D721Med (cell line): ENCODE data around the gene HS3ST6.
"Not testable (repeated sequence)": the region's sequence is repeated elsewhere in the genome, so short reads cannot be mapped to it uniquely, and the experiment has no call there.

Experiments used
- DNase-seq: peaks from one replicate; pipeline ENCODE4 v3.0.0; 2011; ENCODE audit warnings: low spot score; ENCODE audit not compliant: insufficient read length
- FAIRE-seq: peaks from 2 replicates; lab custom pipeline; 2011; peaks lifted over from hg19 to GRCh38; lab: Jason Lieb, UNC
- TF ChIP-seq, protein P1 (sequence below): IDR thresholded peaks from 2 replicates; pipeline ENCODE4 v1.5.1; 2012; ENCODE audit warnings: mild to moderate bottlenecking, control low read depth; ENCODE audit not compliant: insufficient read depth; ENCODE audit errors: missing control alignments

HS3ST6 gene

DNA sequence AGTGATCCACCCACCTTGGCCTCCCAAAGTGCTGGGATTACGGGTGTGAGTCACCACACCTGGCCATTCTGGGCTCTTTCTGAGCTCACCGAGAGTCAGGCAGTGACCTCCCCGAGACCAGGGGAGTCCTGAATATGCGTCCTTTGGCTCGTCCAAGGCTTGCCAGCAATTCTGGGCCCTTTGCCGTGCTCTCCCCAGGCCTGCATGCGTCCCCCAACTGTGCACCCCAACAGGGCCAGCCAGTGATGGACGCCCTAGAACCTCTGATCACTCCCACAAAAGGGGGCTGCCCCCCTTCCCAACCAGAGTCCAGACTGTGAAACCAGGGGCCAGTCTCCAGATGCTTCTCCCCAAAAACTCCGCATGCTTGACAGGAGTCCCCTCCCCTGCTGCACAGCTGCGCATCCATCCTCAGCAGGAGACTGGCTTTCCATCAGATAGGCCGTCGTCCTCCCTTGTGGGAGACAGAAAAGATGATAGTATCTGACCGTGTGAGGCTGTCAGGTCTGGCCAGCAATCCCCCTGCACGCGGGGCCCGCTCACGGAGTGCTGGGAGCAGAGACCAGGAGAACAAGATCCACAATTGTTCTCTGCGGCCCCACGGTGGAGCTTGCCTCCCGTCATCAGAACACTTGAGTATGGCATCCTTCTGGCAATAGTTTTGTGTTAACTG lies 15.5 kb downstream of the HS3ST6 start:
- DNase-seq (no peak), FAIRE-seq (no peak)
- TF ChIP-seq, protein P1, sequence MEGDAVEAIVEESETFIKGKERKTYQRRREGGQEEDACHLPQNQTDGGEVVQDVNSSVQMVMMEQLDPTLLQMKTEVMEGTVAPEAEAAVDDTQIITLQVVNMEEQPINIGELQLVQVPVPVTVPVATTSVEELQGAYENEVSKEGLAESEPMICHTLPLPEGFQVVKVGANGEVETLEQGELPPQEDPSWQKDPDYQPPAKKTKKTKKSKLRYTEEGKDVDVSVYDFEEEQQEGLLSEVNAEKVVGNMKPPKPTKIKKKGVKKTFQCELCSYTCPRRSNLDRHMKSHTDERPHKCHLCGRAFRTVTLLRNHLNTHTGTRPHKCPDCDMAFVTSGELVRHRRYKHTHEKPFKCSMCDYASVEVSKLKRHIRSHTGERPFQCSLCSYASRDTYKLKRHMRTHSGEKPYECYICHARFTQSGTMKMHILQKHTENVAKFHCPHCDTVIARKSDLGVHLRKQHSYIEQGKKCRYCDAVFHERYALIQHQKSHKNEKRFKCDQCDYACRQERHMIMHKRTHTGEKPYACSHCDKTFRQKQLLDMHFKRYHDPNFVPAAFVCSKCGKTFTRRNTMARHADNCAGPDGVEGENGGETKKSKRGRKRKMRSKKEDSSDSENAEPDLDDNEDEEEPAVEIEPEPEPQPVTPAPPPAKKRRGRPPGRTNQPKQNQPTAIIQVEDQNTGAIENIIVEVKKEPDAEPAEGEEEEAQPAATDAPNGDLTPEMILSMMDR: no peak

DNA sequence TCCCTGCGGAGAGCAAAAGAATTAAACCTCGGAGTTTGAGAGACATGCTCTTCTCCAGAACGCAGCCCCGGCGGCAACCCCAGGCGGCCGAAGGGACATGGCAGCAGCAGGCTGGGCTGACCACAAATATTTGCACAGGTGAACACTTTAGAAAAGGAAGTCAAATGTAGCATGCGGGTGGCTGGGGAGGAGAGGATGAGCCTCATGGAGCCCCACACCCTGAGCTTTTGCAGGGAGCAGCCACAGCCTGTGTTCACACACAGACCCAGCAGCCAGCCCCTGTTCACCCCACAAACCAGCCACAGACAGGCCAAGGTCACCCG lies 17.8 kb downstream of the HS3ST6 start:
- no peak for FAIRE-seq
- no peak for DNase-seq
- TF ChIP-seq, protein P1: no peak

DNA sequence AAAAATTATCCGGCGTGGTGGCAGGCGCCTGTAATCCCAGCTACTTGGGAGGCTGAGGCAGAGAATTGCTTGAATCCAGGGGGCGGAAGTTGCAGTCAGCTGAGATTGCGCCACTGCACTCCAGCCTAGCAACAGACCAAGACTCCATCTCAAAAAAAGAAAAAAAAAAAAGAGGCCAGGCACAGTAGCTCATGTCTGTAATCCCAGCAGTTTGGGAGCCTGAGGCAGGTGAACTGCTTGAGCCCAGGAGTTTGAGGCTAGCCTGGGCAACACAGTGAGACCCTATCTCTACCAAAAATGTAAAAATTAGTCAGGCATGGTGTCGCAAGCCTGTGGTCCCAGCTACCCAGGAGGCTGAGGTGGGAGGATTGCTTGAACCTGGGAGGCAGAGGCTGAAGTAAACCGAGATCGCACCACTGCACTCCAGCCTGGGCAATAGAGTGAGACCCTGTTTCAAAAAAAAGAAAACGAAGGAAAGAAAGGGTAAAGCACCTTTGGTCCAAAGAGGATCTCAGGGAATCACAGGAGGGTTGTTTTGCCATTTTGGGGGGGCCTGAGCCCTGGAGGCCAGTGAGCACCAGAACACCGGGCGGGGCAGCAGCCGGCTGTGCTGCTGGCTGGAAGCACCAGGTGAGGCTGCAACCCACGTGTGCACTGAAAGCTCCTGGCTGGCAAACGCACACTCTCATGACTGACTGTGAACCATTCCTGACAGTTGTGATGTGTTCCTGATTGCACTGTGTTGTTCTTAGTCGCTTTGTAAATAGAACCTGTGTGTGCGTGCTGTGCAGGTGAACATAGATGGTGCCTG lies 18.4 kb downstream of the HS3ST6 start:
- no peak for FAIRE-seq
- TF ChIP-seq, protein P1: no peak
- DNase-seq: no peak

DNA sequence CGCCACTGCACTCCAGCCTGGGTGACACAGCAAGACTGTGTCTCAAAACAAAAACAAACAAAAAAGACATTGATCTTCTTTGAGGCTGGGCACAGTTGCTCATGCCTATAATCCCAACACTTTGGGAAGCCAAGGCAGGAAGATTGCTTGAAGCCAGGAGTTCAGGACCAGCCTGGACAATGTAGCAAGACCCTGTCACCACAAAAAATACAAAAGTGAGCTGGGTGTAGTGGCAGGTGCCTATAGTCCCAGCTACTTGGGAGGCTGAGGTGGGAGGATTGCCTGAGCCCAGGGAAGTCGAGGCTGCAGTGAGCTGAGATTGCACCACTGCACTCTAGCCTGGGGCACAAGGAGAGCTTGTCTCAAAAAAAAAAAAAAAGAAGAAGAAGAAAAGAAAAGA lies 20.5 kb downstream of the HS3ST6 start:
- DNase-seq, FAIRE-seq: not testable (repeated sequence)

DNA sequence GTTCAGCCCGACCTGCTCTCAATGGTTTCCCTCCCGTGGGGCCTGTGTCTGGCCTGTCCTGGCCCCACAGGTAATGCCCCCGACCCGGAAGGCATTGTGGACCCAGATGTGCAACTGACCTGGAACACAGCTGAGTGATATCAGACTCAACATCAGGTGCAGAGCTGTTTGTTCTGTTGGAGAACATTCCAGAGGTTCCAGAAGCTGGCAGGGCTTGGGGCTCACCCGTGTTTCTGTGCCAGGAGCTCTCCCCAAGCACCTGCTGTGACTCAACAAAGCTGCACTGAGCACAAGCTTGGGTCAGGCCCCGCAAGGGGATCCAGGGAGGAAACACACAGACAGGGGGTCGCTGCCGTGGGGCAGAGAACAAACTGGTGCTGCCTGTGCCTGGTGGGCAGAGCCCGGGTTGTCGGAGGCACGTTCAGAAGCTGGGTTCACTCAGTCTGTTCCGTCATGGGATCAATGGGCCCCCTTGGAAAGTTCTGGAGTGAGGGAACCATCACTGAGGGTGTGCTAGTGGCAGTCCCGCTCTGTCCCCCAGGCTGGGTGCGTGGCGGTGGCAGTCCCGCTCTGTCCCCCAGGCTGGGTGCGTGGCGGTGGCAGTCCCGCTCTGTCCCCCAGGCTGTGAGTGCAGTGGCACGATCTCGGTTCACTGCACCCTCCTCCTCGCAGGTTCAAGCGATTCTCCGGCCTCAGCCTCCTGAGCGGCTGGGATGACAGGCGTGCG lies 22.1 kb downstream of the HS3ST6 start:
- DNase-seq: no peak
- TF ChIP-seq, protein P1: no peak
- no peak for FAIRE-seq

DNA sequence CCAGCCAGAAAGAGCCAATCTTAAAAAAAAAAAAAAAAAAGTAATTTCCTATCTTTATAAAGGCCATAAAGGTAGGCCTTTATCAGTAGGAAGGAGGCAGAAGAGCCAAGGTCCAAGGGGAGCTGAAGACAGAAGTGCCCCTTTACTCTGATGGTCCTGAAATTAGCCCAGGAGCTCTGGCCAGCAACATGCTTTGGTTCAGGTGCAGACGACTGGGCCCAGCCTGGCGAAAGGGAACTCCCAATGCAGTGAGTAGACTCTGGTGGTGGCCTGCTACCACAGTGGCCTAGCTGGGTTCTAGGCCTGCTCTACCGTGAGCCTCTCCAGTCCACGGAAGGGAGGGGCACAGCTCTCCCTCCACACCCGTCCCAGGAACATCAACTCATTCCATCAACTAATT lies 23.1 kb downstream of the HS3ST6 start:
- TF ChIP-seq, protein P1: no peak
- no peak for FAIRE-seq
- no peak for DNase-seq

DNA sequence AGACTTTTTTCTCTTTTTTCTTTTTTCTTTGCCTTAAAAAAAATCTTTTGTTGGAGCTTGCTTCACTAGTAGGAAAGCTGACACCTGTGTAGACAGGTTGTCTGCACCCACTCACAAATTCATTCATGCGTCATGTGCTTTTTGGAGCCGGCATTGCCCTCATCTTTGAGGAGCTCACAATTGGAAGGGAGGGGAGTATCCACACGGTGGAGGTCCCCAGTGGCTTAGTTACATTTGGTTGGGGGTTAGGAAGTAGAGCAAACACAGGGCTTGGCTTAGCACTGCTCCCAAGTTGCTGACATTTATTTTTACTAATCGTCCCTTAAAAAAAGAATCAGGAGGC lies 27.5 kb downstream of the HS3ST6 start:
- no peak for FAIRE-seq
- no peak for DNase-seq
- TF ChIP-seq, protein P1: no peak
